Astrocyte (in vitro differentiated cells and primary cell): Measurements from ENCODE around the gene COL27A1.

Experiments
- CTCF ChIP-seq: IDR thresholded peaks from 2 replicates; pipeline ENCODE4 v1.5.1; 2011; ENCODE audit warnings: low read depth, mild to moderate bottlenecking, inconsistent platforms, low read length, moderate library complexity; ENCODE audit not compliant: insufficient read depth
- EZH2 ChIP-seq: IDR thresholded peaks from 2 replicates; pipeline ENCODE4 v1.6.1; 2012; ENCODE audit warnings: mild to moderate bottlenecking, low read length, inconsistent platforms; ENCODE audit not compliant: insufficient read depth

- TF ChIP-seq CTCF (no peak), EZH2 (no peak)
Observed at GRCh38 chr9:114300846-114301797, 145.8 kb downstream of the COL27A1 start.
